Left ventricle myocardium inferior (tissue), 1 donor: ENCODE measurements around the gene SPTY2D1. TPM values are rescaled to one million over a fixed set of nuclear protein-coding genes. Genes with fewer than 3 reads are reported as not detected.
"Not testable (repeated sequence)": the region's sequence is repeated elsewhere in the genome, so short reads cannot be mapped to it uniquely, and the experiment has no call there.

Experiments
- DNase-seq: peaks from one replicate; pipeline ENCODE4 v3.0.0-alpha.2; 2020
- H3K27ac ChIP-seq: fragments of 200-600 bp; replicated peaks from 2 replicates; pipeline ENCODE4 v1.8.0; 2021
- H3K27me3 ChIP-seq: fragments of 200-600 bp; 2 replicates; pipeline ENCODE4 v1.8.0; 2021; ENCODE audit warnings: low read depth
- H3K36me3 ChIP-seq: fragments of 200-600 bp; 2 replicates; pipeline ENCODE4 v1.8.0; 2021
- H3K4me1 ChIP-seq: fragments of 200-600 bp; 2 replicates; pipeline ENCODE4 v1.8.0; 2021
- H3K4me3 ChIP-seq: fragments of 200-600 bp; 2 replicates; pipeline ENCODE4 v1.8.0; 2021; ENCODE audit warnings: mild to moderate bottlenecking, moderate library complexity
- H3K9me3 ChIP-seq: fragments of 200-600 bp; replicated peaks from 2 replicates; pipeline ENCODE4 v1.8.0; 2021
- intact Hi-C: fragments of 100-400 bp; cut with micrococcal nuclease; formaldehyde crosslinking; loops from one replicate; pipeline ENCODE4 v1.11.0; 2022
- total RNA-seq: library from RNA; stranded (reverse); fragmentation: NEBNext Ultra II Directional; extraction: Animal tissue kit (Norgen Biotek cat#: 25700); gene quantifications from one replicate; pipeline ENCODE4 v1.2.1, GENCODE V29; 2021
- TF ChIP-seq, protein P1 (sequence below): fragments of 200-600 bp; IDR thresholded peaks from 2 replicates; pipeline ENCODE4 v1.8.0; 2021; ENCODE audit warnings: antibody characterized with exemption, mild to moderate bottlenecking, borderline replicate concordance
- donor health status: DM: no; HTN: yes; CAD: no; lungs with severe emphysema.

SPTY2D1 gene
- total RNA-seq, 1 donor from 2014 or later: 8.7 TPM

DNA sequence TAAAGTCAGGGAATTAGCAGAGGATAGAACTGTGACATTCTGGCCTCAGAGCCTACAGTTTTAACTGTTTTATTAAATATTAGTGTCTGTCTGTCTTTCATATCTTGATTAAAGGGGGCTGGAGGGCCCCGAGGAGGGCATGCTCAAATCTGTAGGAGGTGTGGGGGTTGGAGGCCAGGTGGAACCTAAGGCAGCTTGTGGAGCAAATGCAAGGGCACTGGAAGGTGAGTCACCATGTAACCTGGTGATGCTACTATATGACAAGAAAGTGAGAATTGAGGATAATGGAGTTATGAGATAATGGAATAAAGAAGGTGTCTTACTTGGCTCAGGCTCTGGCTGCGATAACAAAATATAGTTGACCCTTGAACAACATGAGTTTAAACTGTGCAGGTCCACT is 37.1 kb upstream of the SPTY2D1 start:
- Histone ChIP-seq H3K9me3 (no peaks in the 10 kb centered on the region), H3K27ac (no peak overlapping the region), H3K27me3 (peaks cover 12% of the 10 kb centered on the region), H3K4me3 (no peak overlapping the region), H3K4me1 (no peaks in the 10 kb centered on the region), H3K36me3 (no peaks in the 10 kb centered on the region)
- TF ChIP-seq, protein P1, sequence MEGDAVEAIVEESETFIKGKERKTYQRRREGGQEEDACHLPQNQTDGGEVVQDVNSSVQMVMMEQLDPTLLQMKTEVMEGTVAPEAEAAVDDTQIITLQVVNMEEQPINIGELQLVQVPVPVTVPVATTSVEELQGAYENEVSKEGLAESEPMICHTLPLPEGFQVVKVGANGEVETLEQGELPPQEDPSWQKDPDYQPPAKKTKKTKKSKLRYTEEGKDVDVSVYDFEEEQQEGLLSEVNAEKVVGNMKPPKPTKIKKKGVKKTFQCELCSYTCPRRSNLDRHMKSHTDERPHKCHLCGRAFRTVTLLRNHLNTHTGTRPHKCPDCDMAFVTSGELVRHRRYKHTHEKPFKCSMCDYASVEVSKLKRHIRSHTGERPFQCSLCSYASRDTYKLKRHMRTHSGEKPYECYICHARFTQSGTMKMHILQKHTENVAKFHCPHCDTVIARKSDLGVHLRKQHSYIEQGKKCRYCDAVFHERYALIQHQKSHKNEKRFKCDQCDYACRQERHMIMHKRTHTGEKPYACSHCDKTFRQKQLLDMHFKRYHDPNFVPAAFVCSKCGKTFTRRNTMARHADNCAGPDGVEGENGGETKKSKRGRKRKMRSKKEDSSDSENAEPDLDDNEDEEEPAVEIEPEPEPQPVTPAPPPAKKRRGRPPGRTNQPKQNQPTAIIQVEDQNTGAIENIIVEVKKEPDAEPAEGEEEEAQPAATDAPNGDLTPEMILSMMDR: no peak
- intact Hi-C loops: no loop called here
- no peak for DNase-seq

GRCh38 chr11:18669711-18670110 is 35.6 kb upstream of the SPTY2D1 start:
- DNase-seq: no peak
- Histone ChIP-seq H3K4me1 (no peaks in the 10 kb centered on the region), H3K9me3 (no peaks in the 10 kb centered on the region), H3K27me3 (peaks cover 18% of the 10 kb centered on the region), H3K36me3 (no peaks in the 10 kb centered on the region), H3K4me3 (no peak overlapping the region), H3K27ac (no peak overlapping the region)
- intact Hi-C loops: no loop called here
- TF ChIP-seq, protein P1: no peak

GRCh38 chr11:18669219-18669596 is 35.1 kb upstream of the SPTY2D1 start:
- H3K27me3 ChIP-seq: peaks cover 18% of the 10 kb centered on the region
- no peak overlapping the region for H3K27ac ChIP-seq
- TF ChIP-seq, protein P1: no peak
- DNase-seq: no peak
- H3K36me3 ChIP-seq: no peaks in the 10 kb centered on the region
- H3K4me3 ChIP-seq: no peak overlapping the region
- intact Hi-C loops: no loop called here
- no peaks in the 10 kb centered on the region for H3K4me1 ChIP-seq
- no peaks in the 10 kb centered on the region for H3K9me3 ChIP-seq

DNA sequence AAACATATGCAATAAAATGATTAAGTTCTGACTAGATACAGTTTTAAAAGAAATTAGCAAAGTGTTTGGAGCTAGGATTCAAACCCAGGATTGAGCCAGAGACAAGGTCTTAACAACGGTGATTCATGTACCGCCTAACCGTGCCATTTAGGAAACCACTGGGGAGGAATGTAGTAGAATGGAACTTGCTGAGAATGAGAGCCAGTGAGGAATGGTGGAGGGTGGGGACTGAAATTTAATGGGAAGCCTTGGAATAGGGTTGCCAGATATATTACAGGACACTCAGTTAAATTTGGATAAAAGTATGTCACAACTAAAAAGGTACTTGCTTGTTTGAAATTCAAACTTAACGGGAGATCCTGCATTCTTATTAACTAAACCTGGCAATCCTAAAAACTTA is 34.0 kb upstream of the SPTY2D1 start:
- H3K27ac ChIP-seq: no peak overlapping the region
- no peak for DNase-seq
- TF ChIP-seq, protein P1: no peak
- peaks cover 18% of the 10 kb centered on the region for H3K27me3 ChIP-seq
- H3K9me3 ChIP-seq: no peaks in the 10 kb centered on the region
- intact Hi-C loops: no loop called here
- no peaks in the 10 kb centered on the region for H3K4me1 ChIP-seq
- no peaks in the 10 kb centered on the region for H3K36me3 ChIP-seq
- H3K4me3 ChIP-seq: no peak overlapping the region

DNA sequence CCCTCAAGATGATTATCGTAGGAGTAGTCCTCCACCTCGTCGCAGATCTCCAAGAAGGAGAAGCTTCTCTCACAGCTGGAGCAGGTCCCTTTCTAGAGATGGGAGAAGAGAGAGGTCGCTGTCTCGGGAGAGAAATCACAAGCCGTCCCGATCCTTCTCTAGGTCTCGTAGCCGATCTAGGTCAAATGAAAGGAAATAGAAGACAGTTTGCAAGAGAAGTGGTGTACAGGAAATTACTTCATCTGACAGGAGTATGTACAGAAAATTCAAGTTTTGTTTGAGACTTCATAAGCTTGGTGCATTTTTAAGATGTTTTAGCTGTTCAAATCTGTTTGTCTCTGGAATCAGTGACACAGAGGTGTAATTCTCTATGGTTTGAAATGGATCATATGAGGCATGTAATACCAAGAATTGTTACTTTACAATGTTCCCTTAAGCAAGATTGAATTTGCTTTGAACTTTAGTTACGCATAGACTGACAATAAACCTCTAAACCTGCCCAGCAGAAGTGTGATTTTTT is 31.3 kb upstream of the SPTY2D1 start:
- H3K9me3 ChIP-seq, H3K4me3 ChIP-seq, H3K27ac ChIP-seq, intact Hi-C loops, DNase-seq, H3K36me3 ChIP-seq, H3K4me1 ChIP-seq: not testable (repeated sequence)
- peaks cover 18% of the 10 kb centered on the region for H3K27me3 ChIP-seq

- Histone ChIP-seq H3K9me3 (peaks cover 8% of the 10 kb centered on the region), H3K4me3 (no peak overlapping the region), H3K27ac (no peak overlapping the region), H3K36me3 (no peaks in the 10 kb centered on the region), H3K27me3 (peaks cover 15% of the 10 kb centered on the region), H3K4me1 (no peaks in the 10 kb centered on the region)
- no peak for DNase-seq
- TF ChIP-seq, protein P1: no peak
- intact Hi-C loops: no loop called here
Observed at GRCh38 chr11:18657673-18658072, 23.5 kb upstream of the SPTY2D1 start.
